Measurements from ENCODE around the gene OR2T3.
"Not testable (repeated sequence)": the region's sequence is repeated elsewhere in the genome, so short reads cannot be mapped to it uniquely, and the experiment has no call there.

Gene OR2T3

GRCh38 chr1:248473051-248473450 lies at the start of gene OR2T3:
TSS of gene OR2T3 (plus strand) at chr1:248473351. CDS start at chr1:248473351, 0 bp downstream.
- H3K4me3 ChIP-seq; H3K27ac ChIP-seq; H3K4me1 ChIP-seq; intact Hi-C loops (cut with DNase I; ENCODE audit: low total_unique reads); DNase-seq; H3K9me3 ChIP-seq; H3K27me3 ChIP-seq; H3K36me3 ChIP-seq: not testable (repeated sequence)

GRCh38 chr1:248427526-248428191 lies 45.5 kb upstream of the OR2T3 start:
- H3K27me3 ChIP-seq; intact Hi-C loops (cut with DNase I; ENCODE audit: low total_unique reads); DNase-seq; H3K27ac ChIP-seq; H3K4me3 ChIP-seq; H3K36me3 ChIP-seq; H3K4me1 ChIP-seq; H3K9me3 ChIP-seq: not testable (repeated sequence)

- H3K27ac ChIP-seq; H3K36me3 ChIP-seq; H3K27me3 ChIP-seq; DNase-seq; H3K4me1 ChIP-seq; intact Hi-C loops (cut with DNase I; ENCODE audit: low total_unique reads); H3K4me3 ChIP-seq; H3K9me3 ChIP-seq: not testable (repeated sequence)
These were observed 45.0 kb upstream of the OR2T3 start for GRCh38 chr1:248428192-248428533.

- H3K27me3 ChIP-seq; H3K4me3 ChIP-seq; H3K9me3 ChIP-seq; DNase-seq; H3K4me1 ChIP-seq; H3K27ac ChIP-seq; H3K36me3 ChIP-seq; intact Hi-C loops (cut with DNase I; ENCODE audit: low total_unique reads): not testable (repeated sequence)
These were observed 41.5 kb upstream of the OR2T3 start for GRCh38 chr1:248431683-248432082.

- DNase-seq; H3K27me3 ChIP-seq; H3K36me3 ChIP-seq; intact Hi-C loops (cut with DNase I; ENCODE audit: low total_unique reads); H3K9me3 ChIP-seq; H3K4me3 ChIP-seq; H3K4me1 ChIP-seq; H3K27ac ChIP-seq: not testable (repeated sequence)
These were observed 41.0 kb upstream of the OR2T3 start for GRCh38 chr1:248432201-248432600.

- H3K9me3 ChIP-seq; DNase-seq; H3K27me3 ChIP-seq; H3K4me1 ChIP-seq; intact Hi-C loops (cut with DNase I; ENCODE audit: low total_unique reads); H3K27ac ChIP-seq; H3K4me3 ChIP-seq; H3K36me3 ChIP-seq: not testable (repeated sequence)
These were observed 39.2 kb upstream of the OR2T3 start for GRCh38 chr1:248433811-248434415.

GRCh38 chr1:248434913-248435312 lies 38.2 kb upstream of the OR2T3 start:
- H3K27ac ChIP-seq; H3K36me3 ChIP-seq; H3K9me3 ChIP-seq; intact Hi-C loops (cut with DNase I; ENCODE audit: low total_unique reads); H3K27me3 ChIP-seq; H3K4me1 ChIP-seq; H3K4me3 ChIP-seq; DNase-seq: not testable (repeated sequence)

GRCh38 chr1:248436303-248436702 lies 36.8 kb upstream of the OR2T3 start:
- DNase-seq; H3K4me1 ChIP-seq; H3K27ac ChIP-seq; intact Hi-C loops (cut with DNase I; ENCODE audit: low total_unique reads); H3K27me3 ChIP-seq; H3K36me3 ChIP-seq; H3K4me3 ChIP-seq; H3K9me3 ChIP-seq: not testable (repeated sequence)

GRCh38 chr1:248438668-248439067 lies 34.5 kb upstream of the OR2T3 start:
- intact Hi-C loops (cut with DNase I; ENCODE audit: low total_unique reads); H3K4me1 ChIP-seq; DNase-seq; H3K27me3 ChIP-seq; H3K36me3 ChIP-seq; H3K9me3 ChIP-seq; H3K27ac ChIP-seq; H3K4me3 ChIP-seq: not testable (repeated sequence)

- intact Hi-C loops (cut with DNase I; ENCODE audit: low total_unique reads); H3K27me3 ChIP-seq; H3K9me3 ChIP-seq; DNase-seq; H3K4me1 ChIP-seq; H3K36me3 ChIP-seq; H3K27ac ChIP-seq; H3K4me3 ChIP-seq: not testable (repeated sequence)
These were observed 33.9 kb upstream of the OR2T3 start for GRCh38 chr1:248439283-248439682.

- H3K4me1 ChIP-seq; H3K36me3 ChIP-seq; H3K27ac ChIP-seq; DNase-seq; intact Hi-C loops (cut with DNase I; ENCODE audit: low total_unique reads); H3K4me3 ChIP-seq; H3K27me3 ChIP-seq; H3K9me3 ChIP-seq: not testable (repeated sequence)
These were observed 30.5 kb upstream of the OR2T3 start for GRCh38 chr1:248442500-248443277.

GRCh38 chr1:248444603-248445002 lies 28.5 kb upstream of the OR2T3 start:
- H3K27me3 ChIP-seq; H3K27ac ChIP-seq; H3K4me1 ChIP-seq; DNase-seq; H3K36me3 ChIP-seq; intact Hi-C loops (cut with DNase I; ENCODE audit: low total_unique reads); H3K9me3 ChIP-seq; H3K4me3 ChIP-seq: not testable (repeated sequence)

- intact Hi-C loops (cut with DNase I; ENCODE audit: low total_unique reads); H3K4me1 ChIP-seq; H3K36me3 ChIP-seq; H3K9me3 ChIP-seq; DNase-seq; H3K27me3 ChIP-seq; H3K27ac ChIP-seq; H3K4me3 ChIP-seq: not testable (repeated sequence)
These were observed 27.8 kb upstream of the OR2T3 start, which contains the start of gene OR2T2 for GRCh38 chr1:248445399-248445798. TSS of gene OR2T2 (plus strand) at chr1:248445637. CDS start at chr1:248452798, 7,161 bp downstream.

- H3K9me3 ChIP-seq; DNase-seq; H3K4me3 ChIP-seq; H3K36me3 ChIP-seq; intact Hi-C loops (cut with DNase I; ENCODE audit: low total_unique reads); H3K4me1 ChIP-seq; H3K27ac ChIP-seq; H3K27me3 ChIP-seq: not testable (repeated sequence)
These were observed 24.6 kb upstream of the OR2T3 start for GRCh38 chr1:248448409-248449074.
